ENCODE data around the gene CDK11B.

The CDK11B gene

GRCh38 chr1:1614204-1614953 lies 44.4 kb downstream of the CDK11B start:
- no peak for DNase-seq

GRCh38 chr1:1613509-1614082 lies 45.2 kb downstream of the CDK11B start:
- DNase-seq: no peak

- no peak for DNase-seq
These were observed 46.8 kb downstream of the CDK11B start for GRCh38 chr1:1612104-1612400.

GRCh38 chr1:1610796-1611195 lies 48.0 kb downstream of the CDK11B start:
- DNase-seq: no peak

- no peak for DNase-seq
These were observed 48.9 kb downstream of the CDK11B start for GRCh38 chr1:1609822-1610485.

GRCh38 chr1:1606232-1606631 lies 52.6 kb downstream of the CDK11B start:
- DNase-seq: no peak

GRCh38 chr1:1605724-1606123 lies 53.1 kb downstream of the CDK11B start:
- no peak for DNase-seq

GRCh38 chr1:1605034-1605591 lies 53.7 kb downstream of the CDK11B start:
- DNase-seq: no peak

GRCh38 chr1:1604374-1605033 lies 54.3 kb downstream of the CDK11B start:
- no peak for DNase-seq

- no peak for DNase-seq
These were observed 55.0 kb downstream of the CDK11B start for GRCh38 chr1:1603671-1604373.

- no peak for DNase-seq
These were observed 55.8 kb downstream of the CDK11B start for GRCh38 chr1:1602968-1603506.

GRCh38 chr1:1602304-1602967 lies 56.4 kb downstream of the CDK11B start:
- DNase-seq: no peak

GRCh38 chr1:1601564-1602303 lies 57.1 kb downstream of the CDK11B start:
- no peak for DNase-seq

- no peak for DNase-seq
These were observed 57.8 kb downstream of the CDK11B start for GRCh38 chr1:1600861-1601563.

GRCh38 chr1:1599935-1600860 lies 58.6 kb downstream of the CDK11B start, which contains the start of gene FNDC10:
Gene FNDC10 (minus strand): TSS chr1:1600135. CDS start chr1:1600015, 120 bp downstream.
- DNase-seq: peak; percentile 56

GRCh38 chr1:1599030-1599934 lies 59.5 kb downstream of the CDK11B start:
- peak; percentile 65 for DNase-seq

GRCh38 chr1:1598720-1599029 lies 60.1 kb downstream of the CDK11B start:
- DNase-seq: peak; percentile 54

- no peak for DNase-seq
These were observed 60.6 kb downstream of the CDK11B start for GRCh38 chr1:1598051-1598719.
